ENCODE results near the gene MPHOSPH10. TPM values are rescaled to one million over a fixed set of nuclear protein-coding genes. Genes with fewer than 3 reads are reported as not detected.

Gene MPHOSPH10
- total RNA-seq, 2 experiments from 2014 or later: 18.7 to 42.7 TPM

DNA sequence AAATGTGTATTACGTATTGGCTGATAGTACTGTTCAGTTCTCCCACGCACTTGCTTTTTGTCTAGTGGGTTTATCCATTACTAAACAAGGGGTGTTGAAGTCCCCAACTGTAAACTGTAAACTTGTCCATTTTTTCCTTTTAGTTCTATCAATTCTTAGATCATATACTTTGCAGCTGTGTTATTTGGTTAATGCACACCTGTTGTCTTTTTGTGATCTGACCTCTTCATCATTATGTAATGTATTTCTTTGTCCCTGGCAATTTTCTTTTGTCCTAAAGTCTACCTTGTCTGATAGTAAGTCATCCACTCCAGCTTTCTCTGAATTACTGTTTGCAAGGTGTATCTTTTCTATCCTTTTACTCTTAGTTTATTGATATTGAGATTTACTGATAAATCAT is 22.3 kb upstream of the MPHOSPH10 start:
- H3K9me3 ChIP-seq (ENCODE audit: low read length): 0 out of 2 replicates have a peak, but pooled peaks cover 3% of the 10 kb centered on the region
- H3K9me2 ChIP-seq (ENCODE audit: insufficient read depth, low read length): no peaks in the 10 kb centered on the region
- POLR2A ChIA-PET: no interaction called here
- peaks cover 35% of the 10 kb centered on the region for H3K36me3 ChIP-seq (ENCODE audit: insufficient read depth, low read length)
- no peaks in the 10 kb centered on the region for H3K79me2 ChIP-seq (ENCODE audit: insufficient read depth, low read depth, low read length)
- no peak overlapping the region for H3K4me2 ChIP-seq (ENCODE audit: low read length)
- H3K27ac ChIP-seq (ENCODE audit: low read depth, low read length, poor library complexity, severe bottlenecking): no peak overlapping the region
- TF ChIP-seq, protein P1, sequence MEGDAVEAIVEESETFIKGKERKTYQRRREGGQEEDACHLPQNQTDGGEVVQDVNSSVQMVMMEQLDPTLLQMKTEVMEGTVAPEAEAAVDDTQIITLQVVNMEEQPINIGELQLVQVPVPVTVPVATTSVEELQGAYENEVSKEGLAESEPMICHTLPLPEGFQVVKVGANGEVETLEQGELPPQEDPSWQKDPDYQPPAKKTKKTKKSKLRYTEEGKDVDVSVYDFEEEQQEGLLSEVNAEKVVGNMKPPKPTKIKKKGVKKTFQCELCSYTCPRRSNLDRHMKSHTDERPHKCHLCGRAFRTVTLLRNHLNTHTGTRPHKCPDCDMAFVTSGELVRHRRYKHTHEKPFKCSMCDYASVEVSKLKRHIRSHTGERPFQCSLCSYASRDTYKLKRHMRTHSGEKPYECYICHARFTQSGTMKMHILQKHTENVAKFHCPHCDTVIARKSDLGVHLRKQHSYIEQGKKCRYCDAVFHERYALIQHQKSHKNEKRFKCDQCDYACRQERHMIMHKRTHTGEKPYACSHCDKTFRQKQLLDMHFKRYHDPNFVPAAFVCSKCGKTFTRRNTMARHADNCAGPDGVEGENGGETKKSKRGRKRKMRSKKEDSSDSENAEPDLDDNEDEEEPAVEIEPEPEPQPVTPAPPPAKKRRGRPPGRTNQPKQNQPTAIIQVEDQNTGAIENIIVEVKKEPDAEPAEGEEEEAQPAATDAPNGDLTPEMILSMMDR (conservative IDR thresholded peaks at IDR 0.05; ENCODE audit: low read length): no peak
- TF ChIP-seq EZH2phosphoT487 (IDR thresholded peaks at IDR 0.05; ENCODE audit: borderline replicate concordance, low read depth, low read length): no peak
- H3K4me3 ChIP-seq (ENCODE audit: low read depth, low read length, poor library complexity, severe bottlenecking): no peak overlapping the region
- DNase-seq (ENCODE audit: low spot score): no peak
- no peaks in the 10 kb centered on the region for H3K4me1 ChIP-seq (ENCODE audit: insufficient read depth, low read length, poor library complexity, severe bottlenecking)
- CTCF ChIA-PET (ENCODE audit: unreplicated experiment): no interaction called here
- H4K20me1 ChIP-seq (ENCODE audit: insufficient read depth, low read length): no peaks in the 10 kb centered on the region
- no TSS peak for BruUV-seq (replicated peaks)
- intact Hi-C loops (cut with micrococcal nuclease; ENCODE audit: unreplicated experiment): no loop called here
- H2AFZ ChIP-seq (ENCODE audit: low read length): no peak overlapping the region

DNA sequence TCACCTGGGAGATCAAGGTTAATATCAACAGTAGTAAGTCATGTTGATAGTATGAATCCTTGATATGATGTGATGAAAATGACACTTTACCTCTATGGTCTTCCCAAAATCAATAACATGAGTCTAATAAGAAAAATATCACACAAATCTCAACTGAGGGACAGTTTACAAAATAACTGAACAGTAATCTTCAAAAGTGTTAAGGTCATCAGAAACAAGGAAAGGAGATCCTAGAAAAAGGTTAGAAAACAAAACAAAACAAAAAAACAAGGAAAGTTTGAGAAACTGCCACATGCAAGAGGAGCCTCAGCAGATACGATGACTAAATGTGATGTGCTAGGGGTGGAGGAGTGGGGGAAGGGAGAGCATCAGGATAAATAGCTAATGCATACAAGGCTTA is 16.6 kb upstream of the MPHOSPH10 start:
- TF ChIP-seq, protein P1 (conservative IDR thresholded peaks at IDR 0.05; ENCODE audit: low read length): no peak
- no peak for TF ChIP-seq EZH2phosphoT487 (IDR thresholded peaks at IDR 0.05; ENCODE audit: borderline replicate concordance, low read depth, low read length)
- BruUV-seq (replicated peaks): no TSS peak
- H3K36me3 ChIP-seq (ENCODE audit: insufficient read depth, low read length): peaks cover 58% of the 10 kb centered on the region
- ChIA-PET CTCF (ENCODE audit: unreplicated experiment) (interaction anchor here (0.5 kb wide), 1 partner anchor 238 kb away, joined by 3 read pairs; no protein-coding TSS in a partner anchor), POLR2A (no interaction called here)
- no peaks in the 10 kb centered on the region for H3K9me2 ChIP-seq (ENCODE audit: insufficient read depth, low read length)
- no peak overlapping the region for H3K27ac ChIP-seq (ENCODE audit: low read depth, low read length, poor library complexity, severe bottlenecking)
- H3K4me1 ChIP-seq (ENCODE audit: insufficient read depth, low read length, poor library complexity, severe bottlenecking): no peaks in the 10 kb centered on the region
- no peak overlapping the region for H3K4me3 ChIP-seq (ENCODE audit: low read depth, low read length, poor library complexity, severe bottlenecking)
- H3K4me2 ChIP-seq (ENCODE audit: low read length): no peak overlapping the region
- intact Hi-C loops (cut with micrococcal nuclease; ENCODE audit: unreplicated experiment): no loop called here
- no peak for DNase-seq (ENCODE audit: low spot score)
- no peaks in the 10 kb centered on the region for H3K79me2 ChIP-seq (ENCODE audit: insufficient read depth, low read depth, low read length)
- no peak overlapping the region for H2AFZ ChIP-seq (ENCODE audit: low read length)
- H4K20me1 ChIP-seq (ENCODE audit: insufficient read depth, low read length): no peaks in the 10 kb centered on the region
- H3K9me3 ChIP-seq (ENCODE audit: low read length): no peaks in the 10 kb centered on the region

DNA sequence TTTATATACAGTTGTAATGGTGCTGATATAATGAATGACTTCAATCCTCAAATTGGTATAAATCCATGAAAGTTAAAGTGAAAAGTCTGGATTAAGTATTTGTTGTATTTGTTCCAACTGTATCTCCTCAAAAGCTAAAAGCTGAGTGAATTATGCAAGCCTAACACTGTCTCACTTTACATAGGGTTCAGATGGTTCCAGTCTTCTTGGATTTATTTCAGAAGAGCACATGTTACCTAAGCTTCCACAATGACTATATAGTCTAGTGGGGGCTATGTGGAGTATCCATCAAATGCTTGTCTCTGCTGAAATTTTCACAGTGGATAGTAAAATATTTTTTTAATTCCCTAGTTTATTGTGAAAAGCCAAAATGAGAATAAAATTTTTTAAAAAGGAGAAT is 13.4 kb upstream of the MPHOSPH10 start:
- no peak for TF ChIP-seq EZH2phosphoT487 (IDR thresholded peaks at IDR 0.05; ENCODE audit: borderline replicate concordance, low read depth, low read length)
- TF ChIP-seq, protein P1 (conservative IDR thresholded peaks at IDR 0.05; ENCODE audit: low read length): no peak
- Histone ChIP-seq H3K27ac (ENCODE audit: low read depth, low read length, poor library complexity, severe bottlenecking) (no peak overlapping the region), H3K4me2 (ENCODE audit: low read length) (no peak overlapping the region), H4K20me1 (ENCODE audit: insufficient read depth, low read length) (no peaks in the 10 kb centered on the region), H3K79me2 (ENCODE audit: insufficient read depth, low read depth, low read length) (no peaks in the 10 kb centered on the region; the same call in 1 of the 2 replicates), H2AFZ (ENCODE audit: low read length) (no peak overlapping the region), H3K4me1 (ENCODE audit: insufficient read depth, low read length, poor library complexity, severe bottlenecking) (no peaks in the 10 kb centered on the region), H3K36me3 (ENCODE audit: insufficient read depth, low read length) (peaks cover 71% of the 10 kb centered on the region), H3K4me3 (ENCODE audit: low read depth, low read length, poor library complexity, severe bottlenecking) (no peak overlapping the region), H3K9me3 (ENCODE audit: low read length) (no peaks in the 10 kb centered on the region), H3K9me2 (ENCODE audit: insufficient read depth, low read length) (no peaks in the 10 kb centered on the region)
- intact Hi-C loops (cut with micrococcal nuclease; ENCODE audit: unreplicated experiment): no loop called here
- ChIA-PET POLR2A (no interaction called here), CTCF (ENCODE audit: unreplicated experiment) (no interaction called here)
- BruUV-seq (replicated peaks): no TSS peak
- DNase-seq (ENCODE audit: low spot score): no peak
